HK-2 (cell line): ENCODE results near the gene USP9X.
"Not testable (repeated sequence)": the region's sequence is repeated elsewhere in the genome, so short reads cannot be mapped to it uniquely, and the experiment has no call there.

Experiments used
- DNase-seq: peaks from one replicate; pipeline ENCODE4 v3.0.0-alpha.2; 2018; ENCODE audit not compliant: unreplicated experiment

The USP9X gene

GRCh38 chrX:41084893-41085511 lies at the start of gene USP9X:
Gene USP9X, plus strand, starts transcription at chrX:41085445. Its CDS starts 38,184 bp downstream, at chrX:41123629.
- peak; percentile 86 for DNase-seq

GRCh38 chrX:41035582-41035981 lies 49.7 kb upstream of the USP9X start:
- DNase-seq = no peak

GRCh38 chrX:41036668-41037326 lies 48.4 kb upstream of the USP9X start:
- no peak for DNase-seq

GRCh38 chrX:41043196-41043595 lies 42.0 kb upstream of the USP9X start:
- DNase-seq = no peak

GRCh38 chrX:41043674-41044345 lies 41.4 kb upstream of the USP9X start:
- DNase-seq = no peak

- no peak for DNase-seq
Measured at GRCh38 chrX:41045960-41046567, 39.2 kb upstream of the USP9X start.

GRCh38 chrX:41047878-41048534 lies 37.2 kb upstream of the USP9X start:
- DNase-seq = no peak

- DNase-seq = no peak
Measured at GRCh38 chrX:41050359-41050758, 34.9 kb upstream of the USP9X start.

GRCh38 chrX:41051288-41051687 lies 34.0 kb upstream of the USP9X start:
- no peak for DNase-seq

- no peak for DNase-seq
Measured at GRCh38 chrX:41055740-41056139, 29.5 kb upstream of the USP9X start.

- not testable (repeated sequence) for DNase-seq
Measured at GRCh38 chrX:41063276-41063675, 22.0 kb upstream of the USP9X start.

- no peak for DNase-seq
Measured at GRCh38 chrX:41064018-41064417, 21.2 kb upstream of the USP9X start.

GRCh38 chrX:41066391-41066790 lies 18.9 kb upstream of the USP9X start:
- no peak for DNase-seq

- DNase-seq = no peak
Measured at GRCh38 chrX:41066969-41067368, 18.3 kb upstream of the USP9X start.

GRCh38 chrX:41067721-41068120 lies 17.5 kb upstream of the USP9X start:
- DNase-seq = no peak

GRCh38 chrX:41076742-41077141 lies 8.5 kb upstream of the USP9X start:
- no peak for DNase-seq

GRCh38 chrX:41081821-41082220 lies 3.4 kb upstream of the USP9X start:
- no peak for DNase-seq

GRCh38 chrX:41082783-41083182 lies 2.5 kb upstream of the USP9X start:
- no peak for DNase-seq

- peak; percentile 96 for DNase-seq
Measured at GRCh38 chrX:41084044-41084892, 977 bp upstream of the USP9X start.

- DNase-seq = peak; percentile 48
Measured at GRCh38 chrX:41085512-41085877, 250 bp downstream of the USP9X start.
